HG03439 (cell line): Measurements from ENCODE around the gene DSCAM.

ENCODE experiments used
- ATAC-seq: cut with Tn5 transposase; IDR thresholded peaks from one replicate; pipeline ENCODE4 v1.9.1; 2021; ENCODE audit warnings: mild to moderate bottlenecking, moderate library complexity; ENCODE audit not compliant: unreplicated experiment

The DSCAM gene

DNA sequence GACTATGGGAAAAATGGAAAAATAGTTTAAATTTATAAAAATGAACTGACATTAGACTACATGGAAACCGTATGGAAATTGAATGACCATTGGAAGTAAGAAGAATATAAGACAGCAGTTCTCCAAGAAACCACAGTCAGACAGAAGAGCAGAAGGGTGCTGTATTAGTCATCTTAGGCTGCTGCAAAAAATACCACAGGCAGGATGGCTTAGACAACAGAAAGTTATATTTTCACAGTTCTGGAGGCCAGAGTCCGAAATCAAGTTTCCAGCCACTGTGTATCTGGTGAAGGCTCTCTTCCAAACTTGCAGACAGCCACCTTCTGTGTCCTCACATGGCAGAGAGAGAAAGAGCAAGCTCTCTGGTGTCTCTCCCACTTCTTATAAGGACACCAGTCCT lies 175.2 kb downstream of the DSCAM start:
- ATAC-seq = no peak

DNA sequence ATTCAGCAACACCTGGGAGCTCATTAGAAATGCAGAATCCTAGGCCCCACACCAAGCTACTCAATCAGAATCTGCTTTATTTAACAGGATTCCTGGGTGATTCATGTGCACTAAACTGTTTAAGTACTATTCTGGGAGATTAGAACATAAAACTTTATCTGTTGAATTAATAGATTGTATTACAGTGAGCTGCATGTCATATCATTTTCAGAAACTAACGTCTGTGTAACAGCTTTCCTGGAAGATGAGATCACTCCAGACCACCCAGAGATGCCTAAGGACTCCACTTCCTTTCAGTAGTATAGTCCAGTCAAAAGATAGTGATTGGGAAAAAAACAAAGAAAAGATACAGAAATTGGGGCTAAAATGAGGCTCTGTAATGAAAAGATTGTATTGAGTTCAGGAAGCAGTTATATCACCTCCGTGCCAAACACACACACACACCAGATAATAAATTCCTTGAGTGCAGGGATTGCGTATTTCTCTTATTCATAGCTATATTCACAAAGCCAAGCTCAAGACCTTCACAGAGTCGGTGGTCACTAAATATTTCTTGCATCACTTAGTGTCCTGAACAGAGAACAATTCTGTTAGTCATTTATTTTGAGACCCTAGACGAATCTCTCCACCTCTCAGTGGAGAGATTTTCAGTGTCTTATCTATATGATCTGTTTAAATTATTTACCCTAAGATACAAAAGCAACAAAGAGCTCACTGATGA lies 178.2 kb downstream of the DSCAM start:
- no peak for ATAC-seq

DNA sequence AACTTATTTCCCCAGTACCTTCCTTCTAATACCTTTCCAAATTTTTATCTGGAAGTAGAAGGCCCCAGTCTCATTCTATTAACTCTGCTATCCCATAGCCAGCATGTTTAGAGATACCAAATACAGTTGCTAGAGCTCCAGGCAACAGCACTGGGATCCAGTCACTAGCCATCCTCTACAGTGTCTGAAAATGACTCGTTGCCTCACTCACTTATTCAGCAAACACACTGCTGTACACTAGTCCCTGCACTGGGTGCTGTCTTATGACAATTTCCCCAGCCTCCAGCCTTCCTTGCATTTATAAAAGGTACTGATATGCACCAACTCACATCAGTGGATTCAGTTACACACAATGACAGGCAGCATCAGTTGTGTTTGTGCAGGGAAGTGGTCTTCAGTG lies 179.0 kb downstream of the DSCAM start:
- ATAC-seq = no peak

DNA sequence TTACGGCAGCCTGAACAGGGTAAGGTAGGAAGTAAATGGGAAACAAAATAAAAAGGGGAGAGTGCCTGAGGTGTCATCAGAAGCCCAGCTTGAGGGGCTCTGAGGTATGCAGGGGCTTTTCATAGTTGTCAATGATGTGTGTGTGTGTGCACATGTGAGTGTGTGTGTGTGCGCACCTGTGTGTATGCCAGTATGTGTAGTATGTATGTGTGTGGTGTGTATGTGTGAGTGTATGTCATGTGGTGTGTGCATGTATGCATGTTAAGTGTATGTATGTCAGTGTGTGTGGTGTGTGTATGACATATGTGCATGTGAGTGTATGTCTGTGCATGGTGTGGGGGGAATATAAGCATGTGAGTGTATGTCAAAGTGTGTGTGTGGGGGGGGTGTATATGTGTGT lies 184.1 kb downstream of the DSCAM start:
- ATAC-seq = no peak

DNA sequence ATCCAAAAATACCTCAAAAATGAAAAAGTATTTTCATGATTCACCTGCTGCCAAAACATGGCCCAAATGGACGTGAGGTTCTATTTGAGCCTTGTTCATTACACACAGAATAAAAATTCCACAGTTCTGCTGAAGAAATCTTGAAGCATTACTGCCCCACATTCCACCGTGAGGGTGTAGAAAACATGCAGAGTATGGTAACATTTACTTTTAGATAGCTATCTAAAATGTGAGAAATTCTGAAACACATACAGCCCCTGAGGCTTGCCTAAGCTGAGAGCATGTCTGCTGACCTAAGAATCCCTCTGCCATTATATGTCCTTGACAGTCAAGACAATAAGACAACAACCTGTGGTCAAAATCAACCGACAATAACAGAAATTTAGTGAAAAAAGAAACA lies 186.5 kb downstream of the DSCAM start:
- ATAC-seq = no peak

DNA sequence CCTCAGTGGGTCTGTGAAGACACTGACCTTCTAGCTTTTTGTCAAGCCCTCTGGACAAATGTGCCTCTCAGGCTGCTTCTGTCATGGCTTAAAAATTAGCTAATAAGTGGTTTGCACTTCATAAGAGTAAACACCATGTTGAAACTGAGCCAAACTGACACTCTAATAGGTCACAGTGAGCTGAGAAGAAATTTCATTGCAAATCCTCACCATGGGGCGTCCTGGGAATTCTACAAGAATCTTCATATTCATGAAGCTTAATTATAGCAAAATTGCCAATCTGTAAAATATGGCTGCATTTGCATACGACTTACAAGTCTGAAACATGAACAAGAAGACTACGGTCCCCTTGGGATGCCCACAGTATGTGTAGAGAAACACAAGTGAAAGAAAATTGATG lies 188.6 kb downstream of the DSCAM start:
- no peak for ATAC-seq

DNA sequence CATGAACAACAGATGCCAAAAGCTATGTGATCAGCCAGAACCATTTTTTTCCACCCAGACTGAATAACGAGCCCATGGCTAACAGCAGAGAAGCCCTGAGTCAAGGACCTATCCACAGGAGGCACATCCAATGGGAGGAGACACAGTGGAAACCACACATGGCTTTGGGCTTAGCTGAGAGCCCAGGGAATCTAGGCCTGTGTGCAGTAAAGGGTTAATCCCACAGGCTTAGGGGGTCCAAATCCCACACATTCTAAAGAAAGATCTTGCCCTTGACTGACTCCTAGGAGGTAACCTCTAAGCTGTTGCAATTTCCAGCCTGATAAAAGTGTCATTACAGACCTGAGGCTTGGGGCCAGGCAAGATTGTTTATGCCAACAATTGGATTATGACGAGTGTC lies 194.5 kb downstream of the DSCAM start:
- no peak for ATAC-seq

DNA sequence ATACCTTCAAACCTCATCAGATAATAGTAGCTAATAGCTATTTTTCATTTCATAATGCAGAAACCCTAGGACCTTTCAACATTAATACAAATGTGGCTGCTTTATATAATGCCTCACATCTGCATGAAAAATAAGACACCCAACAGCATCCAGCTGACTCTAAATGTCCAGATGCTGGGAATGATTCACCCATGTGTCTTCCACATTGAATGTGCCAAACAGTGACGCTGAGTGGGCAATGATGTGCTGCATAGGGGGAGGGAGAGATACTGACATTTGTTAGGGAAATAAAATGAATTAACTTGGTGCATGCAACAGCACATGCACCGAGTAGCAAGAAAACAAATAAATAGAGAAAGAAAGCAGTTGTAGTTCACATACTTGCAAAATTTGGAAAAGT lies 199.3 kb downstream of the DSCAM start:
- ATAC-seq = no peak

DNA sequence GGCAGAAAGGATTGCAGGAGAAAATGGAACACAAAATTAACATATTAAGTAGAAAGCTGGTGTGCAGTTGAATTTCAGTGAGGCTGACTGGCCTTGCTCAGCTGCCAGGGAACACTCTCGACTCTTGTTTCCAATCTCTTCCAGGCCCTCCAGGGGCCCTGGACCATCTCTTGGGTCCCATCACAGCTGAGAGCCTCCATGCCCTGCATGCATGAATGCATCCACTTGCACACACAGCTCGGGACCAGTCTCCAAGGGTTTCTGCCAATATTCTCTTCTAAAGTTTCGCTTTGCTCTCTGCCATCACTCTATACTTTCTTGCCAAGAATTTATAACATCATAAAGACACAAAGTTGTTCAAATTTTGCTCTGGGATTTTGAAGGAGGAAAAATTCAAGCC lies 200.3 kb downstream of the DSCAM start:
- ATAC-seq = no peak

DNA sequence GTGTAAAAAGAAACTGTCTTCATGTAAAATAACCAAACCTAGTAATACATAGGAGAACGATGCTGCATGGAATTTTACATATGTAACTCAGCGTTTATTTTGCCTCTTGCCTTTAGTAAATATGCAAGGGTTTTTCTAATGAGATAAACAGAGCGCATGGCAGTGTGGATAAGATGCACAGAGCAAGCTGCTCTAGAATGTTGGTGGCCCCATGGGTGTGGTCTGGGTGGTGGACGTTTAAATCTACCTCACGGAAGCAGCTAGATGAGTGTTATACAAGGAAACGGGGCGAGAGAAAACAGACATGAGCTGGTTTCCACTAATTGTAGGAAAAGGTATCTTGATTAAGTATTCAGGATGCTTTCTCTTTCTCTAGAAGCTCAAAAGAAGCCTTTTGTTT lies 205.9 kb downstream of the DSCAM start:
- no peak for ATAC-seq

DNA sequence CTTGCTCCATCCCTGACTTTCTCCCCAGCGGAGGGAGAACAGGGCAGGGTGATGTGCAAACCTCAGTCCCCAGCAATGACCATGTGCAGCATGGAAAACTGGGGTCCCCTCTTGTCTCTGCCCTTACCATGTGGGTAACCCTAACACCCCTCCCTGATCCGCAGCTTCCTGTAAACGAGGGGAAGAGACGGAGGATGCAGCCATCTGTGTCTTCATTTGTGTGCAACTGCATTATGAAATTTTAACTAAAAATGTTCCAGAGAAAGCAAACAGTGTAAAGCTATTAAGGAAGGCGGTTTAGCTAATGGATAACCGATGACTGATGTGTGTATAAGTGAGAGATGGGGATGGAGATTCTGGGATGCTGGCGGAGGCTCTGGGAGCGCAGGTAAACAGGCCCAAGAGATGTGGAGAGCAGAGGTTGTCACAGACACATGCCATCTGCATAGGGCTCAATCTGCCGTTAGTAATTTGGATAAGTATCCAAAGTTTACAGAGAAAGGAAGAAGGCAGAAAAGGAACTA lies 206.6 kb downstream of the DSCAM start:
- no peak for ATAC-seq

DNA sequence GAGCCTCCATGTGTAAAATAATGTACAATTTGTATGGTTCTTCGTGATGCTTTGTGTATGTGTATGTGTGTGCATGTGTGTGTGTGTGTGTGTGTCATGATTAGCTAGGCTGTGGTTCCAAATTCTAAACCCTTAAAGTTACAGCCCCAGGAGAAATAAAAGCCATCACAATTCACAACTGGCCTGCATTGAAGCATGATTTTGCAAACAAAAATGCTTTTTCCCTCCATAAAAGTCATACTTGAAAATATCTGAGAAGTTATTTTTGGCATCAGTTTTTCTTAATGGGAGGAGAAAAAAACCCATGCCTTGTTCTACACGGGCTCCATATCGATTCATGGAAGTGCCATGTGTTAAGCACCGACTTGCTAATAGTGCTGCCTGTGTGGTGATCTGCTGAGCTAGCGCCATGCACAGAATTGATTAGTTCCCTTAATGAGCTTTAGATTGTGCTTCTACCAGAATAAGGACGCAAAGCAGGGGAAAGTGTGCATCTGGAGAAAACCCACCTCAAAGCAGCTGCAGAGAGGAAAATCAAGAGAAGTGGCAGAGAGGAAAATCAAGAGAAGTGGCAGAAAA lies 207.3 kb downstream of the DSCAM start:
- no peak for ATAC-seq

DNA sequence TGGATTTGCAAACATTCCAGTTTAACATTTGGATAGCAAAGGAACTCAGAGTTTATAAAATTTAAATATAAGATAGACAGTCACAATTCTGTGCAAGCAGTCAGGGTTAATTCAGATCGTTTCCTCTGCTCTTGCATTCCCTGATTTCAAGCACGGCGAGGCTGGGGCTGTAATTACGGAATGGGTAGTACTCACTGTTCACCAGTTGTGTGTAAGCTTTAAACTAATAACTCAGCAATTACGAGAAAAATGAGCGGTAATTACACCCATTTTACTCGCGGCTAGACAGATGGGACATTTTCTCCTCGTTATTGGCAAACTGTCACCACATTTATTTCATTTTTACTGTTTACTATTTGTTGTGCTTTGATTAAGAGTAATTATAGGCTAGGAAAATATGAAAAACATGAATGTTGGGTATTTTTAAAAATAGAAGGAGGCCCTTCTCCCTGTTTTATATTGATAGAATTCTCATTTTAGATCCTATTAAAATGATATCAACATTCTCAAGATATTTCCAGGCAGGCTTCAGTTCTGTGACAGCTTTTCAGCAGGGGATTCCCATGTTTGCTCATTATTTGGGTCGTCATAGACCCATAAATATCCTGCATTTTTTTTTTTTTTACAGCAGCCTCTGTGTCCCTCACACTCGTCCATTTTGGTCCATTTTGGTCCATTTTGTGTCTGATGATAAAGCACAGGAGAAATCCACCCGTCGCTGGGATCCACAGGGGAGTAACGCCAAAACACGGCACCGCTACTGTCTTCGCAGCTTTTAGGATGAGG lies 208.3 kb downstream of the DSCAM start:
- ATAC-seq = no peak

DNA sequence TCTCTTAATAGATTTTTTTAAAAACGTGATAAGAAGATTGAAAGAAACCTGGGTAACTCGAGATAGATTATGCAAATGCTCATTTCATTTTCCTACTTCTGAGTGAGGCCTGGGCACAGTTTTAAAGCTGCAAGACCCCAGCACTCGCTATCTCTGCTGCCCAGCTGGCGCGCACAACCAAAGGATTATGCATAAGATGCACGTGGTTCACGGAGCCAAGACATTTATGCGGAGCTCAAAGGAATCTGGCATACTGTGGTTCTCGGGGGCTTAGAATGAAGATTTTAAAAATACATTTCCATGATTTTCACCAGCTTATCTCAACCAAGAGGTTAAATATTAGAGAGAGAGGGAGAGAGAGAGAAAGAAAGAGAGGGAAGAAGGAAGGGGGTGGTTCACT lies 210.9 kb downstream of the DSCAM start:
- no peak for ATAC-seq

DNA sequence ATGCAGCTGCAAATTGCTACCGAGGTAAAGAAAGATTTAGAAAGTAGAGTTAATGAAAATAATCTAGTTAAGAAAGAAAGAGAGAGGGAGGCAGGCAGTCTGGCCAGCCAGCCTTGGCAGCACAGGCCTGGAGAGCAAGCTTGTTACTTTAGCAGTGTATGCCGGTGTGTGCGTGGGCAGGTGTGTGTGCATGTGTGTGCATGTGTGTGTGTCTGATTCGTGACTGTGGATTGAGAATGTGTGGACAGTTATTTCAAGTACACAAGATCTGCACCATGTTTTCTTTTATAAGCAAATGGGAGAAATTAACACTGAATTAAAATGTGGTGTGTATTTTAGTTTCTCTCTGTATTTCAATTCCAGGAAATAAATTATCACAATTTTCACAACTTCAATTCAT lies 211.6 kb downstream of the DSCAM start:
- no peak for ATAC-seq

DNA sequence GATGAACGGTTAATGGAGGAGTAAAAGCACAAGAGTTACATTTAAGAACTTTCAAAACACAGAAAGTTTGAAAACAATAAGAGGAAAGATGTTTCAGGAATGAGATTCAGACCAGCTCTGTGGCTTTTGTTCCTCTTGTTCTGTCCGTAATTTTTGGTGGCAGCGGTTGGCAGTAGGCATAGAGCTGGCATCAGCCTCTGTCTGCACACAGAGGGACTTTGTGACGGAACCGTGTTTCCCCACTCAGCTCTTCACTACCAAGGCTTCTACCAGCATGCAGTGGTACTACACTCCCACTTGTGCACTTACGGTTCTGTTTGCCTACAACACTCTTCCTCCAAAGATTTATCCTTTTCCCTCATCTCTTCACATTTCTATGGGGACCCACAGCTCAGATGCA lies 212.8 kb downstream of the DSCAM start:
- no peak for ATAC-seq

DNA sequence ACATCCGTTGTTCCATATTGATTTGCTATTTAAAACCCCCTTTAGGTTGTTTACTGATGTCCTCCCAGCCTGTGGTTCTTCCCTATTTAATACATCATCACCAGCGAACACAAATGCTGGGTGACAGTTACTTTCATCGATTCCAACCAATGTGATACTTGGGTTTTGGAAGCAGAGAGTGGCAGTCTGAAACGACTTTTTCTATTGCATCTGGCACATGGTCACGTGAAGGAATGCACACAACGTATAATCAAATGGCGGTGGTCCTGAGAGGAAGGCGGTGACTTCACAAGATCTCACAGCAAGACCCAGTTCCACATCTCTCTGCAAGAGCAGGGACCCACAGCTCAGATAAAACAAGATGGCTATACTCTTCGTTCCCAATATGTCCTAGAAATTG lies 213.9 kb downstream of the DSCAM start:
- ATAC-seq = no peak

DNA sequence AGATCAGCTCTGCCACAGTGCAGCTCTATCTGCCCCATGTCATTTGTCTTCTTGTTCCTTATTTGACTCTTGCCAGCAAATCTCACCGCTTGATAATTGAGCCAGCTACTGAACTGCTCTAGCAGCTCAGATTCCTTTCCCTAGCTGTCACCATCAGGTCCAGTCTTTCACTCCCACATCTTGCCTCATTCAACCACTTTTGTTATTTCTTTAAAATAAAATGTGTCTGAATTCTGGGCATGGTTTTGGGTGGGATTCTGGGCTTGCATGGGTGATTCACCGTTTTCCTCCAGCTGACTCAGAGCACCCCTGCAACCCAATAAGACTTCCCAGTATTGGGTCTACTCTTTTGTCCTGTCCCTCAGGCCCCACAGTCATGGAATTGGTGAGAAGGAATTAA lies 215.7 kb downstream of the DSCAM start:
- ATAC-seq = no peak

DNA sequence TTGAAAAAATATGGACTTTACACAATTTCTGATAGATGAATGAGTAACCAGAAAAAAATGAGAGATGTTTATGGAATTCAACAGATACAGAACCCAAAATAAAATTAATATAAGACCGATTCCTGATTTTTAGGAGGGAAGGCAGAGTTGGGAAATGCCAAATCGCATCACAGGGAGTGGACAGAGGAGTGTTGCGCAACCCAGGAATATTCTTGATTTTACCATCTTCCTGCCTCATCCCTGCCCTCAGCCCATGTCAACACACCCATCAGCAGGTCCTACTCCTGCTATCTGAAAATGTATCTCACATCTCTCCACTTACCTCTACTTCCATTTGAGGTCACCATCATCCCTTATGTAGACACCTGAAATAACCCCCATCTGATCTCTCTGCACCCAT lies 221.0 kb downstream of the DSCAM start:
- ATAC-seq = no peak

DNA sequence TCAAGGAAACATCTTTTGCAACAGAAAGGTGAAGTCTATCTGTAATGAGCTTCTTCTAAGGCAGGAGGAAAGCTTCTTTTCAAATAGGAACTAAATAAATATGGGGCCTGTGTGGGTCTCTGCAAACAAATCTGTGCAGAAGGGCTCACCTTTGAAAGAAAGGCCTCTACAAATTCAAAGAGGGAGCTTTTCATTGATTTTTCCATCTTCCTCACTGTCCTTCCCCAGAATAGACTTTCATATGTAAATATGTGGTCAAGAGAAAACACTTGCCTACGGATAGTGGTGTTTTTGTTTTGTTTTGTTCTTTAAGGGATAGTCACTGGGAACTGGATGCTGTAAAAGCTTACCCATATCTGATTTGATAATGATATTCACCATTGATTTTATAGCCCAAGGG lies 223.4 kb downstream of the DSCAM start:
- ATAC-seq = no peak

DNA sequence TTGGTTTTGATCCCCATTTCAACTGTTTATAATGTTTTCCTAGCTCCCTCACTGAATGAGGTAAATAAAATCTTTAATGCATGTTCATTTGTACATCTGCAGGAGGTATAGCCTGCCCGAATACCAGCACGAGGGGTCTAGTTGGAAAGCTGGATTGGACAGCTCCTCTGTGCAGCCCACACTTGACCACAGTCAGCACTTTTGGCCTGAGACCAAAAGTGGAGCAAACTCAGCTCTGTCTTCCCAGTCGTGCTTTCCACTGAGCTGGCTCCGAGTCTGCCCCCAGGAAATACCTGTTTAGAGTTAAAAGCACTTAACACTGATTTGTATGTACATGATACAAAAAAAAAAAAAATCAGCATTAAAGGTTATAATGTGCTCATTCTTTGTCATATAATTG lies 224.4 kb downstream of the DSCAM start:
- ATAC-seq = no peak
